IMR-90 (cell line): ENCODE measurements around the gene SNX1. TPM values are rescaled to one million over a fixed set of nuclear protein-coding genes. Genes with fewer than 3 reads are reported as not detected.
A peak's percentile ranks its signal among the peaks of the same experiment; 100 is the strongest.

Experiments used
- ATAC-seq: fragments of 200-7000 bp; cut with Tn5 transposase; 2 replicates; pipeline ENCODE4 v1.9.1; 2020; ENCODE audit warnings: low read depth, mild to moderate bottlenecking, moderate library complexity
- BruUV-seq: library from RNA; stranded (reverse); fragments of 400-500 nt; replicated peaks from 2 replicates; lab custom pipeline; 2021; lab: Mats Ljungman, UMichigan
- CTCF ChIA-PET: fragments of 300-600 bp; formaldehyde crosslinking; extraction: SDS; loops from one replicate; lab custom pipeline; 2021; ENCODE audit warnings: antibody characterized with exemption; lab: Yijun Ruan, JAX
- POLR2A ChIA-PET: fragments of 300-600 bp; sonication (Branson Sonifier 250); formaldehyde crosslinking; loops from one replicate; lab custom pipeline; 2022; ENCODE audit warnings: antibody characterized with exemption; ENCODE audit not compliant: unreplicated experiment; lab: Charles Lee
- DNase-seq: peaks from one replicate; pipeline ENCODE4 v3.0.0; 2013
- H2AFZ ChIP-seq: replicated peaks from 2 replicates; pipeline ENCODE3; 2013; ENCODE audit warnings: low read length, mild to moderate bottlenecking; ENCODE audit not compliant: poor library complexity
- H2AK5ac ChIP-seq: 2 replicates; pipeline ENCODE4 v1.6.1; 2013; ENCODE audit warnings: low read depth, low read length, inconsistent platforms
- H2AK9ac ChIP-seq: replicated peaks from 2 replicates; pipeline ENCODE3; 2013; ENCODE audit warnings: mild to moderate bottlenecking, low read depth, low read length, moderate library complexity; ENCODE audit not compliant: poor library complexity
- H2BK120ac ChIP-seq: 2 replicates; pipeline ENCODE4 v1.6.1; 2013; ENCODE audit warnings: low read depth, low read length, inconsistent platforms
- H2BK15ac ChIP-seq: 3 replicates; pipeline ENCODE4 v1.6.1; 2013; ENCODE audit warnings: low read depth, low read length, inconsistent platforms
- H2BK20ac ChIP-seq: 2 replicates; pipeline ENCODE4 v1.6.1; 2013; ENCODE audit warnings: low read depth, mild to moderate bottlenecking, inconsistent platforms, low read length, moderate library complexity
- H2BK5ac ChIP-seq: 2 replicates; pipeline ENCODE4 v1.6.1; 2013; ENCODE audit warnings: mild to moderate bottlenecking, low read depth, low read length, inconsistent platforms; ENCODE audit not compliant: poor library complexity, severe bottlenecking
- H3K14ac ChIP-seq: replicated peaks from 2 replicates; pipeline ENCODE4 v1.6.1; 2013; ENCODE audit warnings: low read depth, low read length, inconsistent platforms
- H3K18ac ChIP-seq: 2 replicates; pipeline ENCODE4 v1.6.1; 2013; ENCODE audit warnings: low read depth, low read length, control low read depth
- H3K23ac ChIP-seq: 2 replicates; pipeline ENCODE4 v1.6.1; 2013; ENCODE audit warnings: low read depth, low read length, inconsistent platforms
- H3K27ac ChIP-seq: 2 replicates; pipeline ENCODE4 v1.5.1; 2013; ENCODE audit warnings: mild to moderate bottlenecking, control low read depth, low read length; ENCODE audit not compliant: insufficient read depth
- H3K27me3 ChIP-seq: 2 replicates; pipeline ENCODE4 v1.6.1; 2013; ENCODE audit warnings: low read length; ENCODE audit not compliant: control insufficient read depth, insufficient read depth
- H3K36me3 ChIP-seq: 2 replicates; pipeline ENCODE4 v1.6.1; 2013; ENCODE audit warnings: low read length, mixed read lengths; ENCODE audit not compliant: control insufficient read depth, insufficient read depth
- H3K4ac ChIP-seq: 2 replicates; pipeline ENCODE4 v1.6.1; 2013; ENCODE audit warnings: low read depth, low read length, inconsistent platforms
- H3K4me1 ChIP-seq: 2 replicates; pipeline ENCODE4 v1.6.1; 2013; ENCODE audit warnings: low read length, mixed read lengths; ENCODE audit not compliant: control insufficient read depth, insufficient read depth
- H3K4me2 ChIP-seq: 2 replicates; pipeline ENCODE4 v1.6.1; 2013; ENCODE audit warnings: low read depth, mild to moderate bottlenecking, control low read depth, low read length, moderate library complexity
- H3K4me3 ChIP-seq: 2 replicates; pipeline ENCODE4 v1.5.1; 2013; ENCODE audit warnings: low read depth, mild to moderate bottlenecking, control low read depth, low read length, moderate library complexity; ENCODE audit not compliant: insufficient read depth
- H3K56ac ChIP-seq: 2 replicates; pipeline ENCODE4 v1.6.1; 2013; ENCODE audit warnings: low read length, inconsistent platforms; ENCODE audit not compliant: insufficient read depth; ENCODE audit errors: extremely low read depth
- H3K79me1 ChIP-seq, 2 experiments: 2 replicates each; pipeline ENCODE4 v1.6.1; 2013; ENCODE audit warnings: low read length in 2 of 2, inconsistent platforms in 1 of 2, low read depth in 1 of 2
- H3K9ac ChIP-seq: 2 replicates; pipeline ENCODE4 v1.6.1; 2013; ENCODE audit warnings: low read depth, low read length, control low read depth
- H3K9me1 ChIP-seq: 2 replicates; pipeline ENCODE4 v1.6.1; 2013; ENCODE audit warnings: low read length, inconsistent platforms; ENCODE audit not compliant: insufficient read depth
- H3K9me3 ChIP-seq: 2 replicates; pipeline ENCODE4 v1.6.1; 2013; ENCODE audit warnings: low read length; ENCODE audit not compliant: control insufficient read depth, insufficient read depth
- H4K20me1 ChIP-seq: 2 replicates; pipeline ENCODE4 v1.6.1; 2013; ENCODE audit warnings: low read length, inconsistent platforms; ENCODE audit not compliant: insufficient read depth
- H4K5ac ChIP-seq: 2 replicates; pipeline ENCODE4 v1.6.1; 2013; ENCODE audit warnings: mild to moderate bottlenecking, low read depth, low read length, control low read depth
- H4K8ac ChIP-seq, 2 experiments: 2 replicates each; pipeline ENCODE4 v1.6.1; 2013; ENCODE audit warnings: low read depth in 2 of 2, low read length in 2 of 2, control low read depth in 1 of 2, inconsistent platforms in 1 of 2
- H4K91ac ChIP-seq: 2 replicates; pipeline ENCODE4 v1.6.1; 2013; ENCODE audit warnings: low read depth, low read length, inconsistent platforms; ENCODE audit not compliant: insufficient read depth
- BHLHE40 ChIP-seq: fragments of 150-350 bp; IDR thresholded peaks from 2 replicates; pipeline ENCODE4 v1.6.1; 2016; ENCODE audit warnings: mild to moderate bottlenecking, low read depth, low read length
- CEBPB ChIP-seq: IDR thresholded peaks from 2 replicates; pipeline ENCODE4 v1.6.1; 2012; ENCODE audit warnings: low read depth, low read length, improper control_type of control experiment
- CHD1 ChIP-seq: IDR thresholded peaks from 2 replicates; pipeline ENCODE4 v1.6.1; 2012; ENCODE audit warnings: low read depth, low read length, improper control_type of control experiment
- CTCF ChIP-seq: conservative IDR thresholded peaks from 2 replicates; pipeline ENCODE4 v1.5.1; 2012; ENCODE audit warnings: mild to moderate bottlenecking, low read depth, low read length, improper control_type of control experiment
- ELK1 ChIP-seq: fragments of 150-350 bp; IDR thresholded peaks from 2 replicates; pipeline ENCODE4 v1.6.1; 2016; ENCODE audit warnings: low read depth, mild to moderate bottlenecking, low read length, moderate library complexity, borderline replicate concordance
- FOS ChIP-seq: fragments of 150-350 bp; IDR thresholded peaks from 2 replicates; pipeline ENCODE4 v1.6.1; 2016; ENCODE audit warnings: low read depth, low read length
- MAFK ChIP-seq: IDR thresholded peaks from 2 replicates; pipeline ENCODE4 v1.6.1; 2012; ENCODE audit warnings: low read depth, low read length, improper control_type of control experiment
- MAZ ChIP-seq: IDR thresholded peaks from 2 replicates; pipeline ENCODE4 v1.6.1; 2012; ENCODE audit warnings: low read depth, mild to moderate bottlenecking, low read length, improper control_type of control experiment, moderate library complexity, borderline replicate concordance
- MXI1 ChIP-seq: IDR thresholded peaks from 2 replicates; pipeline ENCODE4 v1.6.1; 2012; ENCODE audit warnings: low read depth, mild to moderate bottlenecking, low read length, moderate library complexity, borderline replicate concordance
- NFE2L2 ChIP-seq: fragments of 150-350 bp; IDR thresholded peaks from 2 replicates; pipeline ENCODE4 v1.6.1; 2016; ENCODE audit warnings: low read depth, mild to moderate bottlenecking, low read length
- POLR2A ChIP-seq: IDR thresholded peaks from 2 replicates; pipeline ENCODE4 v1.6.1; 2012; ENCODE audit warnings: mild to moderate bottlenecking, low read depth, low read length
- RAD21 ChIP-seq: IDR thresholded peaks from 2 replicates; pipeline ENCODE4 v1.6.1; 2012; ENCODE audit warnings: low read length, improper control_type of control experiment
- RCOR1 ChIP-seq: IDR thresholded peaks from 2 replicates; pipeline ENCODE4 v1.6.1; 2012; ENCODE audit warnings: mild to moderate bottlenecking, low read length, improper control_type of control experiment; ENCODE audit not compliant: insufficient replicate concordance
- RFX5 ChIP-seq: IDR thresholded peaks from 2 replicates; pipeline ENCODE4 v1.8.0; 2012; ENCODE audit warnings: low read depth, mild to moderate bottlenecking, low read length, moderate library complexity
- SMC3 ChIP-seq: fragments of 150-350 bp; IDR thresholded peaks from 2 replicates; pipeline ENCODE4 v1.6.1; 2016; ENCODE audit warnings: low read depth, mild to moderate bottlenecking, antibody characterized with exemption, low read length, moderate library complexity
- USF2 ChIP-seq: fragments of 150-350 bp; IDR thresholded peaks from 2 replicates; pipeline ENCODE4 v1.6.1; 2017; ENCODE audit warnings: mild to moderate bottlenecking, antibody characterized with exemption, low read length, low read depth
- WGBS, 2 experiments: methylation state at CpG; one replicate each; pipeline versions ENCODE4 v1.1.5 to v1.1.7; 2013; ENCODE audit warnings: missing lambda C conversion rate in 2 of 2; ENCODE audit not compliant: insufficient read length in 1 of 2; ENCODE audit errors: extremely low coverage in 2 of 2; 5-methylcytosine and 5-hydroxymethylcytosine counted together
- dilution Hi-C: fragments of 300-500 bp; cut with HindIII; formaldehyde crosslinking; loops from one replicate; pipeline ENCODE4 v1.14.3; 2018; ENCODE audit warnings: low sequenced_read_pairs; ENCODE audit not compliant: unreplicated experiment
- in situ Hi-C: fragments of 300-500 bp; cut with MboI; formaldehyde crosslinking; loops from 3 replicates; pipeline ENCODE4 v1.14.3; 2019; ENCODE audit warnings: low sequenced_read_pairs, inconsistent platforms, mixed read lengths
- intact Hi-C: fragments of 100-400 bp; cut with micrococcal nuclease; formaldehyde crosslinking; loops from 2 replicates; pipeline ENCODE4 v1.10.0; 2022
- polyA plus RNA-seq, 3 experiments: library from polyadenylated mRNA; depleted of rRNA; stranded (reverse); fragments of >200 nt; gene quantifications; 2 replicates each; pipeline ENCODE4 v1.2.3, GENCODE V29; 2012; ENCODE audit warnings: low replicate concordance in 1 of 3
- total RNA-seq: library from RNA; depleted of rRNA; stranded (reverse); fragments of >200 nt; gene quantifications from 2 replicates; pipeline ENCODE4 v1.2.3, GENCODE V29; 2012

SNX1 gene
- total and polyA plus RNA-seq, 2 of the 4 experiments (the other 2 are of a cell fraction) = 35.3 to 72.3 TPM

GRCh38 chr15:64067564-64068030 is 28.2 kb upstream of the SNX1 start:
- intact Hi-C loops = loop anchor here (1.0 to 10.0 kb wide), 5 partner anchors 176 to 603 kb away; no protein-coding TSS in a partner anchor
- peaks cover 0 to 3% of the 10 kb centered on the region in 2 experiments; a peak in 2 of 4 replicates for H3K79me1 ChIP-seq
- H2AK5ac ChIP-seq = no peak overlapping the region
- in situ Hi-C loops = loop anchor here (5.0 to 25.0 kb wide), 3 partner anchors 315 to 780 kb away; partner anchors contain the start of gene APH1B
- H2BK20ac ChIP-seq = no peak overlapping the region
- H3K4me1 ChIP-seq = peaks cover 10% of the 10 kb centered on the region
- H3K4ac ChIP-seq = no peak overlapping the region
- H2AK9ac ChIP-seq = no peak overlapping the region
- no peak overlapping the region for H4K91ac ChIP-seq
- 0 out of 2 replicates have a peak, but pooled peaks cover 2% of the 10 kb centered on the region for H3K36me3 ChIP-seq
- H3K23ac ChIP-seq = no peak overlapping the region
- dilution Hi-C loops = no loop called here
- H3K9ac ChIP-seq = no peak overlapping the region
- BruUV-seq = no TSS peak
- H2BK120ac ChIP-seq = no peak overlapping the region
- H3K4me3 ChIP-seq = no peak overlapping the region
- H3K14ac ChIP-seq = no peak overlapping the region
- no peak overlapping the region for H4K8ac ChIP-seq
- H3K27ac ChIP-seq = no peak overlapping the region
- ChIA-PET POLR2A (no interaction called here), CTCF (interaction anchor here (0.6 to 3.1 kb wide), 5 partner anchors 21 to 457 kb away, joined by 3 to 24 read pairs (median 3); partner anchors contain the start of gene DAPK2)
- ATAC-seq (peak; percentile 78), DNase-seq (peak; percentile 44)
- H4K5ac ChIP-seq = no peak overlapping the region
- 39% methylated on average over 8 of the region's 11 CpGs; no CpG with 5 or more reads in 1 of the 2 experiments for WGBS, 2 experiments
- no peaks in the 10 kb centered on the region for H3K27me3 ChIP-seq
- no peak overlapping the region for H2AFZ ChIP-seq
- peaks cover 5% of the 10 kb centered on the region; the same call in 1 of the 2 replicates for H3K9me1 ChIP-seq
- TF ChIP-seq CTCF (peak; percentile 83), CEBPB (no peak), BHLHE40 (no peak), MAFK (no peak), CHD1 (no peak), USF2 (no peak), POLR2A (no peak), RAD21 (peak; percentile 89), MXI1 (no peak), ELK1 (no peak), MAZ (no peak), FOS (no peak), RCOR1 (no peak), SMC3 (peak; percentile 82), RFX5 (no peak), NFE2L2 (no peak)
- H4K20me1 ChIP-seq = peaks cover 7% of the 10 kb centered on the region; the same call in 1 of the 2 replicates
- no peak overlapping the region for H2BK15ac ChIP-seq
- H3K9me3 ChIP-seq = no peaks in the 10 kb centered on the region
- H3K18ac ChIP-seq = no peak overlapping the region
- no peak overlapping the region for H3K56ac ChIP-seq
- no peak overlapping the region for H3K4me2 ChIP-seq
- no peak overlapping the region for H2BK5ac ChIP-seq
